Retina (tissue), 1 donor: ENCODE measurements around the gene SLC41A1.

ENCODE experiments used
- DNase-seq: peaks from one replicate; pipeline ENCODE4 v3.0.0-alpha.2; 2016

The SLC41A1 gene

DNA sequence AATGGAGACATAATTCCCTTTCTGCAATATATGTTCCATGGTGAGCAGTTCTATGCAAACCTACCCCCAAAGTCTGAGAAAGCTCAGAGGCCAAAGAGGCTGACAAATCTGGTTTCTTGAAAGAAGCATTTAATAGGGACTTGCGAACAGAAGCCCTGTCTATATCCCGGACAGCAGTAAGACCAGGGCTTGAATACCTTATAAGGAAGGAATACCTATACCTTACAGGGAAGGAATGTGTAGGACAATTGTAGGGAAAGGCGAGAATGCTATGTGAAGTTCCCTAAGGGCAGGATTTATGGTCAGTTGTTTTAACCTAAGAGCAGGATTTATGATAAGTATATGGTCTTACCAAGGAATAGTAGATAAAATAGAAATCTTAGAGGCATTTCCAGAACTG is 5.0 kb upstream of the SLC41A1 start:
- no peak for DNase-seq

DNA sequence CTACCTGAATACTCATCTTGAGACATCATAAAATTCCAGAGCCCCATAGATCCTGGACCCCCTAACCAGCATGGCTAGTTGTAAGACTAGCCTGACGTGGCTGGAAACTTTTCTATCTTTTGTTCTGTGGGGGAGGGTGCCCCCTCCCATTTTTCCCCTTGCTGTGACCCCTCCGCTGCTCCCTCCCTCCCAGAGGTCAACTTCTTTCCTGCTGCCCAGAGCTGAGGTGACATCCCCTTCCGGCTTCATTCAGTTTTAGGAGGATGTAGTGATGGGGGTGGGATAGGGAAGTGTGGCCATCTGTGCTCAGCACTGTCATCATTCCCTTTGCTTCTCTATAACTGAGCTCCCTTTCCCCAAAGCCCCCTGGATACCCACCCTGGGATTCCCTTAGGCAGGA is 4.4 kb upstream of the SLC41A1 start:
- DNase-seq, result no peak

DNA sequence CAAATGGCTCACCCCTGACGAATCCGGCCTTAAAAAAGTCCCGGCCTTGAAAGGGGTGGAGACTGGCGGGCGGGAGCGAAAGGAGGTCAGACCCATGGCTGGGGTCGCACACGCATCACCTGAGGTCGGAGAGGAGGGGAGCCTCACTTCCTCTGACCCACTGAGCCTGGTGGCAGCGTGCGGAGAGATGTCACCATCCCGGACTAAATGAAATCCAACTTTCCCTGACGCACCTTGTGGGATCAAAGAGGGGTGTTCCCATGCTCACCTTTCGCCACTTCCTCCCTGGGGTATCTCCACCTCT is 709 bp upstream of the SLC41A1 start:
- no peak for DNase-seq

DNA sequence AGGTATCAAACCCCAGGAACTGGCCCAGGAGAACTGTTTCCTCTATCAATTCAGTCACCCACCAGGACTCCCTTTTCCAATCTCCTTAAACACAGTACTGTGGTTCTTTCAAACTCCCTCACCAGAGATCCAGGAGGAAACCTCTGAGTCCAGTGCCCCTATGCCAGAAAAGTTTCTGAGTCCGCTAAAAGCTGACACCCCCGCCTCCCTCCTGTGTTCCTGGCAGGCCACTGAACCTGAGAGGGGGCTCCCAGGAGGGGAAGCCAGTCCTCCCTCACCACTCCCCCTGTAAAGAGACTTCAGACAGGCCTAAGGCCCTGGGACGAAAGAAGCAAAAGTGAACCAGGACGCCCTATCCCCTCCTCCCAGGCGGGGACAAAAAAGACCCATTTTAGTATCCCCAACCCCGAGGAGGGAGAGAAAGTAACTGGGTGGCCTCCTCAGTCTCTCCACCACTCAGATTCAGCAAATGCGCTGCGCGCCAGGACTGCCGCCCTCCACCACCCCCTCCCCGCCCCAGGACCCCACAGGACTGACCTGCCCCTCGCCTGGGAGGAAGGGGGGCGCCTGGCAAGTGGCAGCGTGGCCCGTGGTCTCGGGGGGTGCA is 624 bp downstream of the SLC41A1 start:
- DNase-seq, result peak; percentile 71

DNA sequence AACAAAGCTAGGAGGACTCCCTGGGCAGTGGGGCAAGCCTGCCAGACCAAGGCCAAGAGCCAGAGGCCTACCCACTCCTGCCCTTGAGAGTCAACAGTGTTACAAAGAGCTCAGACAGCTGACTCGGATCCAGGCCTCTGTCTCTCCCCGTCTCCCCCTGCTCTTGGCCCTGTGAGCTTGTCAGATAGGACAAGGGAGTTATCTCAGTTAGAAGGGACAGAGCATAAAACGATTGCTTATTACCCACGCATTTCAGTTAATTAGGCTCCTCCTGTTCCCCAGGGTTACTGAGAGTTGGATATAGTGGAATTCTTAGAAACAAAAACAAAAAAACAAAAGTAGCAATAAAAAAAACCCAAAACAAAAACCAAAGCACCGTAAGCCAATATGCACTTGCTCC is 1.3 kb downstream of the SLC41A1 start:
- DNase-seq, result peak; percentile 40

DNA sequence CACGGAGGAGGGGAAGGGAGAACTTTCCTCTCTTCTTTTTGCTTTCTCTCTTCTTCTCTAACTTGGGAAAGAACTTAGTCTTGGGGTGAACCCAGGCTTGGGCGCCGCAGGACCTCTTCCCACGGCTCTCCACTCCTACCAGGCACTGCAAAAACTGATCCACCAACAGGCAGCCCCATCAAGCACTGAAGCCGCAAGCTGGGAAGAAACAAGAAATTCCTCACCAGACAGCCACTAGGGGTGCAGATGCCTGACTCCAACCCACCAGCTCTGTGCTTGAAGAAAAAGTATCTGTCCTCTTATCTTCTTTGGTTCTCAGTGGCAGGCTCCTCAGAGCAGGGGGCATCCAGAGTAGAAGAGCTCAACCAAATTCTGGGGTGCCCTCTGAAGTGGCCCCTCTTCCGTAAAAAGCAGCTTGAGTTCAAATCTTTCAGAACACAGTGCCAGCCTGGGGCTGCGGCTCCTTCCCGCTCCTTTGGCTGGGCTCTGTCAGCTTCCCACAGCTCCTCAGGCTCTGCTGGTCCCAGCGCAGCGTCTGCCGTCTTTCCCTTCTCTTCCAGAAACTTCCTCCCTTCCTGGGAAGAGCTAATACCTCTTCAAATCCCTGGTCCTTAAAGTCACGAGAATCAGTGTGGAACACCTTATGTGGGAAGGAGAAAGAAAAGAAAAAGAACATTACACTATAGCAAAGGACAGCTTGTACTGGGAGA is 2.4 kb downstream of the SLC41A1 start:
- DNase-seq, result no peak

DNA sequence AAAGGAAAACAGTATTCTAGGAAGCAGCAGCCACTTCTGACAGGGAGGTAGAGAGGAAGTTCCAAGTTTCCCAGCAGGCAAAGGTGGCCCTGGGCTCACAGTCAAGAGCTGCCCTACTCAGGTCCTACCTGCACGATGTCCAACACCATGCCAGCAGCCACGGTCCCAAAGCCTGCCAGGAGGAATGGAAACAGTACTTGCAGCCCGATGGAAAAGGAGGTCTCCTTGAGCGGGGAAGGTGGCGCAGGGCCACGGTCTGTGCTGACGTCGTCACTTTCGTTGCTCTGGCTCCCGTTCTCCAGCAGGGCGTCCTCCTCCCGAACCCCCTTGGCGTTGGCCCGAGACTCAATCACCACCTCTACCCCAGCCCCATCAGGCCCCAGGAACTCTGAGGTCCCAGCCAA is 3.1 kb downstream of the SLC41A1 start:
- DNase-seq, result no peak

DNA sequence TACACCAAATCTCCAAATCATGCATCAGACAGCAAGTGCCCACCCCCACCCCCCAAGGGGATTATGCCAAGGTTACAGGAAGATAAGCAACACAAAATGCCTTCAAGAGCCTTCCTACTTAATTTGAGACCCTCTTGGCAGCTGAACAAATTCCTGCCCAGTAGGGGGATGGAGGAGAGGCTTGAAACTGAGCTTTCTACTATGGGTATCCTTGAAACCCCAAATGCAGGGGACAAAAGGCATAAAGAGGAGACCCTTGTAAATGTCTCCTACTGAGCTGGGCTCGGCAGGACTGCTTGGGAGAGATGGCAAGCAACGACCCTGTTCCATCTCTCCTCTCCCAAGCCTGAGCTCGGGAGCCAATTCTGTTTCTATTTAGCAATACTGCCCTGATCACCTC is 3.5 kb downstream of the SLC41A1 start:
- no peak for DNase-seq

DNA sequence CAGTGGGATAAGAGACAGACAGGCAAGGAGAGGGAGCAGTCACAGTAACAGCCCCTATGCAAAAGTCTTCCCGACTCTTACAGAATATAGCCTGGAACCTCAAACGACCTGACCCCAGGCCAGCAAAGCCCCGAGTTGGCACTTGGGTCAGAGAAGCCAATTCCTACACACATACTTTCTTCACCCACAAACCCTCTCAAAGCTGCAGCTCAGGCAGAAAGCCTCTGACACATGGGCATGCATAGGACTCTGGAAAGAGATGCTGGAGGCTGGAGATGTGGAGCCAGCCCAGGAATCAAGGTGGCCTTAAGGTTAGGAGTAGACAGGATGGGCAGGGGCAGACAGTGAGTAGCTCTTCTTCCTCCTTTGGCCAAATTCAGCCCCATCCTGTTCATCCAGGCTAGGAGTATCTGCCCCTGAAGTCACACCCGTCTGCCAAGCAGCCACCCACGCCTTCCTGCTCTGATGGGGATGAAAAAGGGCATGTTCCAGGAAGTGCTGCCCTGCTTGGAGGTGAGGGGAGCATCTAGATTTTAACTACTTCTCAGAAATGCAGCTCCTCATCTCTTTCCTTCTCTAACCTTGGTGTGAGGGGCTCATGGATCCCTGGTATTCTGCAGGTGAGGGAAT is 7.8 kb downstream of the SLC41A1 start:
- DNase-seq, result no peak

DNA sequence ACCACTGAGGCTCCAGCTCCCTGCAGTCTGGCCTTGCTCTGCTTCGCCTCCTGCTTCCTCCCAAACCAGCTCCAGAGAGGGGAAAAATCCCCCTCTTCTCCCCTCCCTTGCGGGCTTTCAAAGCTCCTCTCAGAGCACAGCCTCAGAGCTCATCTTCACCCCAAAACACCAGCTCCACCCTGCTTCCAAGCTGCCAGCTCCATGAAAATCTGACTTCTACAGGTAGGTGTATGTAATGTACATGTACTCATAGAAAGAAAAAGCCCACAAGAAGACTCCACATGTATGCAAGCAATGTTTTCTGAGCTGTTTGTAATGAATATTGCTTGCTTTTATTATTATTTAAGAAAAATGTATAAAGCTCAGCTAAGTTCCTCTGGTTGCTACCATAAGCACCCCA is 8.4 kb downstream of the SLC41A1 start:
- DNase-seq, result no peak

DNA sequence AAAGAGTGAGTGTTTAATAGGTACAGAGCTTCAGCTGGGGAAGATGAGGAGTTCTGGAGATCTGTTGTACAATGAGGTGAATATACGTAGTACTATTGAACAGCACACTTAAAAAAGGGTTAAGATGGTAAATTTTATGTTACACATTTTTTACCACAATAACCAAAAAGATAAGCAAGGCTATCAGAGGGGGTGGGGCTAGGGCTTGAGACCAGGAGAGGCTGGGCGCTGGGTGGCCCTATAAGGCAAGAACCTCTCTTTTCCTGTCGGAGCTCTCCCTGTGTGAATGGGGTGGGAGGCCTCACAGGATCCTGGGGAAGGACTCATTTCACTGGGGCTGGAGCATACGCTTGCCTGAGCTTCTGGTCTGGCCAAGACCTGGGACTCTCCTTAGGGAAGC is 9.0 kb downstream of the SLC41A1 start:
- no peak for DNase-seq

DNA sequence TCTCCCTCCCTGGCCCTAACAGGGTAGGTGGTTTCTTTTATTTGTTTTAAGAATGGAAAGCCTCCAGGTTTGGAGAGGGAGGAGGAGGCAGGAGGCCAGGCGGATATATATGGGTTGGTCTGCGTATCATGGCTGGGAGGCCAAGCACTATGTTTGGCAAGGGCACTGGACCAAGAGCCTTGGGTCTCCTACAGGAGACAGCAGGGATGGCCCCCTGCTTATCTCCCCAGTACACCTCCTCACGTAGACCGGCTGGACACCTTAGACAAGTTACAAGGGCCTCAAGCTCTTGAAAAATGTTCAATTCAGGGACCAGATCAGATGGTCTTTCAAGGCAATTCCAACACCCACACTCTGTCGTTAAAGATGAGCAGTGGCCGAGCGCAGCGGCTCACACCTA is 10.9 kb downstream of the SLC41A1 start:
- DNase-seq, result no peak

DNA sequence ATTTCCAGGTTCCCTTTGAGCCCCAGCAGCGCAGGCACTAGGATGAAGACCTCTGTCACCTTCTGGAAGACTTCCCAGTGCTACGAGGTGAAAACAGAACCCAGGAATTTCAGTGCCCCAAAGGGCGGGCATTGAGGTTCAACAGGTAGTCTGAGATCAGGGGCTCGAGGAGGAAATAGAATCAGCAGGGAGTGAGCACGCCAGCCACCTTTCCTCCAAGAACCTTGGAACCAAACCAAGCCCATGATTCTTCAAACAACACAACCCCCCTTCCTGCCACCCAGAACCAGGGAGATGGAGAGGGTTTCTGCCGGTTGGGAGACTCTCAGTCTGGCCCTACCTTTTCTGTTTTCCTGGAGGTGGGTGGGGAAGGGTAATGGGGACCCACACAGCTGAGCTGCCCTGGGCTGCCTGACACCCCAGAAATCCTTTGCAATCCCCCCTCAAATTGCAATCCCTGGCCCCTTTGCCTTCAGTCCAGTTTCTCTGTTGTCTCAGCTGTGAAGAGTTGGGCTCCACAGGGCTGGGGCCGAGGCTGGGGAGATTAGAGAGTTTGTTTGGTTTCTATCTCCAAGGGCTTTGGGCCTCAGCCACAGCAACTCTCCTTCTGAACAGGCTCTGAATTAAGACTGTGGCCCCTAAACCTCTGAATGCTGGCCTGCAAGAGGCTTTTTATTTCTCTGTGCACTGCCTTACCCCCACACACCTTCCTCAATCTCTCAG is 11.9 kb downstream of the SLC41A1 start:
- no peak for DNase-seq

DNA sequence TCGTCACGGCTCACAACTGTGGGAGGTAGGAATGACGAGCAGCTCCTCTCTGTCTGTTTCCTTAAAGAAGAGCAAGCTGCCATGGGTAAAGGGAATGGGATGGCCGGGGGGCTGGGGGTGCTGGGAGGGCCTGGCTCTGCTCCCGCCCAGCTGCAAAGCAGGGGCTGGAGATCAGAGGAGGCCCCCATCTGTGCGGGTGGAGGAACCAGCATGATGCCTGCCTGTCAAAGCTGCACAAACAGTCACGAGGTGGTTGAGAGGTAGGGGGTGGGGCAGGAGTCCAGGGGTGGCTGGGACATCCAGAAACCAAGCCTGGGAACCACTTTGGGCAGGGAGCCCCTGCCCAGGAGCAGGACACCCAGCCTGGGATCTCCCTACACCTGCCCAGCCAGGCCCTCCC is 12.6 kb downstream of the SLC41A1 start:
- no peak for DNase-seq

DNA sequence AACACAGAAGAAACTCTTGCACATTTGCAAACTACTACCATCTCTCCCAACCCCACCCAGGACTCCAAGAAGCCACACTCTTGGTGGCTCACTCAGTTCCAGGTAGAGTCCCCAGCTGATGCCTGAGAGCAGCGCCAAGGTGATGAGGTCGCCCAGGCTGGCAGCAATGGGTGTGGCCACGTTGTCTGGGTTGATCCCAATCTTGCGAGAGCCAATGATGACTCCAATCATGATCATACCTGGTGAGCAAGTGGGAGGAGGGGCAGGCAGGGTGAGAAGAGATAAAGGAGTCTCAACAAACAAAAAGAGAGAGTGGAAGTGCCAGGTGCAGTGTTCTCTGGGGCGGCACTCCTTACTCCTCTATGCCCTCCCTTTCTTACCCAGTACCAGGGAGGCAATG is 14.4 kb downstream of the SLC41A1 start:
- DNase-seq, result no peak

DNA sequence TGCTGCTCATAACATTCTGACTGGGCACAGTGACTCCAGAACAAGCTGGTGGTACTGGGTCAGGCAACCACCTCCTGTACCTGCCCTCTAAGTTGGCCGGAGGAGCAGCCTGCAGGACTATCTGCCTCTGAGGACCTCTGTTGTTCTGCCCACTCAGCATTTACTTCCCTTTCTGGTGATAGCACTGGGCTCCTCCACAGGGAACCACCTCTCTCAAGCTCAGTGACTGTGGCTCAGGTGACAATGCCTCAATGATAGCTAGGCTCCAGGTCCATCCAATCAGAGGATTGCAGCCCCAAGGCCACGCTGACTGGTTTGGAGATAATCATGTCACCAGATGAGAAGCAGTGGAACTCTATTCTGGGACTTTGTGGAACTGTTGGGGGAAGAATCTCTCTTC is 15.8 kb downstream of the SLC41A1 start:
- no peak for DNase-seq

DNA sequence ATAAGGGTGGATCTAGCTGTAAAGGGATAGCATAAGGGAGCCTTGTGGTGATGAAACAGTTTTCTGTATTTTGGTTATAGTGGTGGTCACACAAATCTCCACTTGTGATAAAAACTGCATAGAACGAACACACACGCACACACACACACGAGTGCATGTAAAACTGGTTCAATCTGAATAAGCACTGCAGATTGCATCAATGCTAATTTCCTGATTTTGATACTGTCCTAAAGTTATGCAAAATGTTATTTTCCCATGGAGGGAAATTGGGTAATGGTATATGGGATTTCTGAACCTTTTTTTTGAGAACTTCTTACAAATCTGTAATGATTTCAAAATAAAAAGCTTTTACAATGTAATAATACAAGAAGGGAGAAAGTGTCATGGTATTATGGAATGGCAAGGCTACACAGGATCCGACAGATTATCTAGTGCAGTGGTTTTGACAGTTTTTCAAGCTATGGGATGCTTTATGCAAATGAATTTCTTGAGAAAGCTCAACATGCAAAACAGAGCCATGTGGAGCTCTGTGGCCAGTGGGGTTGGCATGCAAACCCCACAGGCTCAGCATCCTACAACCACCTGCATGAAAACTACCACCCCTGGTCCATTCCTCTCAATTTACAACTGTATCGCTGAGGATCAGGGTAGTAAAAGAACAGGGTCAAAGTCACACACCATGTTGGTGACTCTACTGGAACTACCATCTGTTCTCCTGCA is 18.8 kb downstream of the SLC41A1 start:
- DNase-seq, result no peak

DNA sequence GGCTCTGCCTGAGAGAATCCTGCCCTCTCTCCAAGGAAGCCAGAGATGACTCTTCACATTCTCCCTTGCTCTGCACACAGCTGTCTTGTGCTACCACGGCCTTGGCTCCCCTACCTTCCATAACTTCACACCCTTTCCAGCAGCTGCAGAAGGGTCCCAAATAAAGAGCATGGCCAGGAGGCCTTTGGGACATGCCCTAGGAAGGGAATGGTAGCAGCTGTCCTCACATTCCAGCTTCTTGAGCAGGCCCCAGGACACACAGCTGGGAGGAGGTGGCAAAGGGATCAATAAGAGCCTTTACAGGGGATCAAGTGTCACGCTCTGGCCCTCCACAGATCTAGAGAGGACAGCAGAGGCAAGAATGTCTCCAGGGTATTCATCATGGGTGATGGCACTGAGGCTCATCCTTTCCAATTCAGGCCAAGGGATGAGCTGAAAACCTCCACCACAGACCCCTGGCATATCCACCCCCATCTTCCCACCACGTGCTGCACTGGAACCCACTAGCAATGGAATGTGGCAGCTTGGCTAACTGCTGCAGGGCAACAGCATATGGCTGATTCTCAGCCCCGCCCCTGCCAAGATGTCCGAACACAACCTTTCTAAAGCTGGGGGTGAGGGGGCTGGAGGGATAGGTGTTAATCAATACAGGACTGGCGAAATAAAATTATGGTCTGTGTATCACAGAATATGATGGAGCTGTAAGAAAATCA is 19.9 kb downstream of the SLC41A1 start:
- DNase-seq, result no peak

DNA sequence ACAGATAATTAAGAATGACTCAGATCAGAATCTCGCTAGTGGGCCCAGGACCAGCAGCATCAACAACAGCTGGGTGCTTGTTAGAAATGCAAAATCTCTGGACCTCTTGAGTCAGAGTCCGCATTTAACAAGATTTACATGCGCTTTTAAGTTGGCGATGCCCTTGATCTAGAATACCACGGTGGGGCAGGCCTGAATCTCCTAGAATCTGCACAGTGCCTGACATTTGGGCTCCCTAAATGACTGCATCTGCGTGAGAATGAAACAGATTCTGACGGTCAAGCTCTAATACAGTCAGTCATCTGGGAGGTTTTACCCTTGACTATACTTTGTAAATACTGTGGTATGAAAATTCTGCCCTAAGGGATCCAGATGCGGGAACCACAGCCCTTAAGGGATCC is 20.5 kb downstream of the SLC41A1 start:
- DNase-seq, result no peak

DNA sequence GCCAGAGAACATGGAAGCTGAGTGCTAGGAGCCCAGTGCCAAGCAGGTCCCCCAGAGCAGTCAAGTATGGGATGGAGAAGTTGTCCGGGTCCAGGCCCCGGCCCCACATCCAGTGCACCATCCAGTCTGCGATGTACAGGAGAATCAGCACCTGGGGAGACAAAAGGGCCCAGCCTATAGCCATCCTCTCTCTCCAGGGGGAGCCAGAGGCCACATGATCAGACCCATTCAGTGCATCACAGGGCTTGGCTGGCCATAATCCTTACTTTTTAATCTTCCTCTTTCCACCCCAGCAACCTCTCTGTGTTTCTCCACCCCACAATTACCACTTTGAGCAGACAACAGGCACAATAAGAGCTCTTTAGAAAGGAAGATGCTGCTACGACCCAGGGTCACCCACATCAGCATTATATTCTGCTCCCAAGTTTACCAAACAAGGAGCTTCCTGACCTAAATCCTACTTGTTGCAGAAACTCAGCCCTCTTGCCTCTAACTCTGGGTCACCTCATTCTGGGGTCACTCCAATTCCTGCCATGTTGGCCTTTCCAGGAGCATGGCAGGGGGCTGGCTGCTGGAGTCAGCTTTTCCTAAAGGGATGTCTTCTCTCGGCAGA is 21.3 kb downstream of the SLC41A1 start:
- DNase-seq, result peak; percentile 52

DNA sequence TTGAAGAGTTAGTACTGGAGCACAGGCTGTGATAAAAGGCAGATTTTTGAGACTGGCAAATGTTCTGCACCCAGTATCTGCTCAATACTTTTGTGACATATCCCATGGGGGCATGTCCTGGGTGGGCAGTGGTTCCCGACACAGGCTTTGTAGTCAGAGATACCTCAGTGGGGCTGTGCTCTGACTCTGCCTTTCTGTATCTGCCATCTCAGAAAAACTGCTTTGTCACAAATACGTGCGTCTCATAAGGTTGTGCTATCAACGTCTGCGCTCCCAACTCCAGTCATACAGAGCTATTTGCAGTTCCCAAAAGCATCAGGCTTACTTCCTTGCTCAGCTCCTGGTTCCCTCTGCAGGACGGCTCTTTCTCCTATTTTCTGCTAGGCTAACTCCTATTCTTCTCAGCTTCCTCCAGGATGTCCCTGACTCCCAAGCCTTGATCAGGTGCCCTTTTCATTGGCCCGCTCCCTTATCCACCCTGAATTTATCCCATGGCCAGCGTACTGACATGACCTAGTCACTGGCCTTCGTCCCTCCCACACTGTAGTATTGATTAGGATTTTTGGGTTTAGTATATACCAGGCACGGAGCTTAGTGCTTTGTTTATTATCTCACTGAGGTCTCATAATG is 25.6 kb downstream of the SLC41A1 start:
- DNase-seq, result no peak

DNA sequence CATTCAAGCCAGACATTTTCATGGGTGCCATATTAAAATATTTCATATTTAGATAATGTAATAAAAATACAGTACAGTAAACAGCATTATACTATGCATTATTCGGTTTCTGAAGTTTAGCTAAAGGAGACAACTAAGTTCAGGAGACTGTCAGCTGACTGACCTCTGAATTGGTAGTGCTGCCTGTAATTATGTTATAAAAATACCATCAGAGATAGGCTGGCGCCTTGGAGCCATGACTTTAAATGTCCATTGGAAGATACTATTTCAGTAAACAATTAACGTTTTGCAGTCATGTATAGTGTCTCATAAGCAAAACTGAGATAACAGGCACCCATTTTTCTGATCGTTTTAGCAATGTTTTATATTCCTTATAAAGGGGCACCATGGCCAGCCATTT is 26.4 kb downstream of the SLC41A1 start:
- DNase-seq, result no peak
